H1 (cell line): ENCODE data around the gene OSBPL2. TPM values are rescaled to one million over a fixed set of nuclear protein-coding genes. Genes with fewer than 3 reads are reported as not detected.

Experiments
- CTCF ChIA-PET: fragments of 300-600 bp; sonication (Branson Sonifier 250); formaldehyde crosslinking; loops from one replicate; lab custom pipeline; 2021; ENCODE audit not compliant: partially characterized antibody; lab: Charles Lee
- POLR2A ChIA-PET: fragments of 300-600 bp; sonication (Branson Sonifier 250); formaldehyde crosslinking; loops from one replicate; lab custom pipeline; 2021; ENCODE audit warnings: inconsistent platforms; ENCODE audit not compliant: partially characterized antibody; lab: Charles Lee
- DNase-seq, 2 experiments: peaks; one replicate each; pipeline versions ENCODE4 v3.0.0 to v3.0.0-alpha.2; 2010 to 2022; ENCODE audit warnings: low spot score in 2 of 2, low read depth in 1 of 2, mixed read lengths in 1 of 2
- FAIRE-seq: peaks from 2 replicates; lab custom pipeline; 2011; peaks lifted over from hg19 to GRCh38; lab: Jason Lieb, UNC
- H2AFZ ChIP-seq: 2 replicates; pipeline ENCODE4 v1.8.1; 2012; ENCODE audit warnings: low read length, inconsistent platforms
- H2AK5ac ChIP-seq: 2 replicates; pipeline ENCODE4 v1.6.1; 2013; ENCODE audit warnings: low read depth, low read length
- H2BK120ac ChIP-seq: replicated peaks from 2 replicates; pipeline ENCODE3; 2013; ENCODE audit warnings: low read depth, low read length, inconsistent platforms
- H2BK12ac ChIP-seq: 2 replicates; pipeline ENCODE4 v1.6.1; 2013; ENCODE audit warnings: low read depth, low read length
- H2BK15ac ChIP-seq: 2 replicates; pipeline ENCODE4 v1.6.1; 2013; ENCODE audit warnings: low read length
- H2BK20ac ChIP-seq: 2 replicates; pipeline ENCODE4 v1.6.1; 2013; ENCODE audit warnings: low read length
- H2BK5ac ChIP-seq: 2 replicates; pipeline ENCODE4 v1.6.1; 2013; ENCODE audit warnings: low read depth, low read length
- H3K14ac ChIP-seq: 2 replicates; pipeline ENCODE4 v1.6.1; 2013; ENCODE audit warnings: inconsistent platforms; ENCODE audit not compliant: insufficient read length
- H3K18ac ChIP-seq: 2 replicates; pipeline ENCODE4 v1.6.1; 2013; ENCODE audit warnings: low read length; ENCODE audit errors: extremely low read depth
- H3K23ac ChIP-seq: 2 replicates; pipeline ENCODE4 v1.6.1; 2013; ENCODE audit warnings: inconsistent platforms; ENCODE audit not compliant: insufficient read length
- H3K23me2 ChIP-seq: 2 replicates; pipeline ENCODE4 v1.6.1; 2013; ENCODE audit warnings: low read depth, low read length
- H3K27ac ChIP-seq: 2 replicates; pipeline ENCODE4 v1.6.1; 2011; ENCODE audit warnings: low read depth, low read length, inconsistent platforms
- H3K27me3 ChIP-seq, 4 experiments: replicated peaks in 1 of 4; 1 replicate in 1 of 4; 2 replicates in 3 of 4; pipeline versions ENCODE4 v1.6.1 to v1.8.1; 2011 to 2013; ENCODE audit warnings: low read length in 3 of 4, mild to moderate bottlenecking in 3 of 4, inconsistent platforms in 2 of 4, mixed read lengths in 2 of 4, moderate library complexity in 1 of 4; ENCODE audit not compliant: control insufficient read depth in 3 of 4, insufficient read depth in 3 of 4; ENCODE audit errors: extremely low read depth in 1 of 4
- H3K36me3 ChIP-seq, 4 experiments: 2 replicates each; pipeline versions ENCODE4 v1.6.1 to v1.8.1; 2011 to 2013; ENCODE audit warnings: mild to moderate bottlenecking in 4 of 4, low read length in 3 of 4, moderate library complexity in 2 of 4, control low read depth in 1 of 4, inconsistent platforms in 1 of 4; ENCODE audit not compliant: insufficient read depth in 4 of 4, control insufficient read depth in 2 of 4
- H3K4ac ChIP-seq: replicated peaks from 2 replicates; pipeline ENCODE3; 2013; ENCODE audit warnings: low read length, low read depth, mixed read lengths, inconsistent platforms; ENCODE audit not compliant: insufficient read length
- H3K4me1 ChIP-seq, 4 experiments: replicated peaks in 1 of 4; 1 replicate in 1 of 4; 2 replicates in 3 of 4; pipeline versions ENCODE4 v1.6.1 to v1.8.1; 2011 to 2013; ENCODE audit warnings: low read length in 3 of 4, inconsistent platforms in 2 of 4, mixed read lengths in 1 of 4; ENCODE audit not compliant: insufficient read depth in 4 of 4, control insufficient read depth in 3 of 4
- H3K4me2 ChIP-seq, 2 experiments: 2 replicates each; pipeline versions ENCODE4 v1.6.1 to v1.8.1; 2011 to 2013; ENCODE audit warnings: low read depth in 2 of 2, low read length in 2 of 2, control low read depth in 1 of 2, inconsistent platforms in 1 of 2, mild to moderate bottlenecking in 1 of 2; ENCODE audit not compliant: insufficient read depth in 1 of 2
- H3K4me3 ChIP-seq, 4 experiments: fragments of 200-600, 300-600 bp in 1 of 4; sonication (generic), shearing (Covaris generic), sonication (Bioruptor Twin) in 1 of 4; 2 replicates each; pipeline versions ENCODE4 v1.5.1 to v1.8.1; 2011 to 2016; ENCODE audit warnings: low read length in 4 of 4, low read depth in 3 of 4, control low read depth in 2 of 4, inconsistent platforms in 2 of 4, mild to moderate bottlenecking in 2 of 4, mixed read lengths in 1 of 4, moderate library complexity in 1 of 4; ENCODE audit not compliant: insufficient read depth in 2 of 4; ENCODE audit errors: extremely low read depth in 1 of 4
- H3K56ac ChIP-seq: replicated peaks from 2 replicates; pipeline ENCODE3; 2013; ENCODE audit warnings: low read depth, mild to moderate bottlenecking, mixed read lengths, low read length, inconsistent platforms; ENCODE audit not compliant: insufficient read length
- H3K79me1 ChIP-seq: 2 replicates; pipeline ENCODE4 v1.6.1; 2013; ENCODE audit warnings: low read depth, low read length, control low read depth
- H3K79me2 ChIP-seq, 2 experiments: 2 replicates each; pipeline versions ENCODE4 v1.6.1 to v1.8.1; 2012 to 2013; ENCODE audit warnings: low read length in 2 of 2, mild to moderate bottlenecking in 2 of 2, inconsistent platforms in 1 of 2; ENCODE audit not compliant: insufficient read depth in 2 of 2, control insufficient read depth in 1 of 2
- H3K9ac ChIP-seq, 4 experiments: replicated peaks in 1 of 4; 1 replicate in 1 of 4; 2 replicates in 3 of 4; pipeline versions ENCODE4 v1.6.1 to v1.8.1; 2011 to 2013; ENCODE audit warnings: low read depth in 3 of 4, low read length in 3 of 4, control low read depth in 2 of 4, mild to moderate bottlenecking in 2 of 4, moderate library complexity in 2 of 4, inconsistent platforms in 1 of 4; ENCODE audit errors: extremely low read depth in 1 of 4
- H3K9me3 ChIP-seq, 2 experiments: 2 replicates each; pipeline versions ENCODE4 v1.6.1 to v1.8.1; 2012 to 2013; ENCODE audit warnings: mild to moderate bottlenecking in 2 of 2, moderate library complexity in 2 of 2, control low read depth in 1 of 2, inconsistent platforms in 1 of 2, low read depth in 1 of 2, low read length in 1 of 2, mixed read lengths in 1 of 2; ENCODE audit not compliant: insufficient read depth in 2 of 2
- H4K20me1 ChIP-seq, 2 experiments: replicated peaks in 1 of 2; 2 replicates each; pipeline versions ENCODE3 to v1.8.1; 2011 to 2013; ENCODE audit warnings: inconsistent platforms in 2 of 2, low read length in 2 of 2, mild to moderate bottlenecking in 1 of 2; ENCODE audit not compliant: insufficient read depth in 2 of 2, control insufficient read depth in 1 of 2
- H4K5ac ChIP-seq: 2 replicates; pipeline ENCODE4 v1.6.1; 2013; ENCODE audit warnings: low read length, low read depth, mixed read lengths, inconsistent platforms; ENCODE audit not compliant: insufficient read length
- H4K8ac ChIP-seq: 2 replicates; pipeline ENCODE4 v1.8.0; 2013; ENCODE audit warnings: mild to moderate bottlenecking, moderate library complexity, low read length, inconsistent platforms; ENCODE audit not compliant: insufficient read depth; ENCODE audit errors: extremely low read depth
- H4K91ac ChIP-seq: replicated peaks from 2 replicates; pipeline ENCODE3; 2013; ENCODE audit warnings: low read length, mixed read lengths, inconsistent platforms; ENCODE audit not compliant: insufficient read length
- BACH1 ChIP-seq: IDR thresholded peaks from 2 replicates; pipeline ENCODE4 v1.6.1; 2012; ENCODE audit warnings: low read length, improper control_type of control experiment
- BRCA1 ChIP-seq: IDR thresholded peaks from 2 replicates; pipeline ENCODE4 v1.6.1; 2012; ENCODE audit warnings: low read depth, low read length, improper control_type of control experiment
- CTBP2 ChIP-seq: IDR thresholded peaks from 2 replicates; pipeline ENCODE4 v1.7.0; 2011; ENCODE audit warnings: borderline replicate concordance, mild to moderate bottlenecking, moderate library complexity, mixed read lengths, low read length; ENCODE audit not compliant: insufficient read depth, insufficient read length
- FOSL1 ChIP-seq: IDR thresholded peaks from 2 replicates; pipeline ENCODE4 v1.6.1; 2011; ENCODE audit warnings: mild to moderate bottlenecking, low read depth, low read length, moderate library complexity; ENCODE audit not compliant: insufficient read depth
- HDAC6 ChIP-seq: IDR thresholded peaks from one replicate; pipeline ENCODE4 v1.7.1; 2012; ENCODE audit warnings: low read depth, mild to moderate bottlenecking, inconsistent platforms, low read length, moderate library complexity
- KDM4A ChIP-seq: IDR thresholded peaks from one replicate; pipeline ENCODE4 v1.7.1; 2012; ENCODE audit warnings: low read depth, mild to moderate bottlenecking, moderate library complexity, low read length, inconsistent platforms; ENCODE audit not compliant: severe bottlenecking
- MAX ChIP-seq: IDR thresholded peaks from 2 replicates; pipeline ENCODE4 v1.6.1; 2012; ENCODE audit warnings: inconsistent platforms
- POLR2A ChIP-seq, 2 experiments: IDR thresholded peaks; 1 replicate in 1 of 2; 2 replicates in 1 of 2; pipeline ENCODE4 v1.6.1; 2011; ENCODE audit warnings: low read depth in 2 of 2, low read length in 2 of 2, mild to moderate bottlenecking in 2 of 2; ENCODE audit errors: control extremely low read depth in 1 of 2
- POU5F1 ChIP-seq: IDR thresholded peaks from 2 replicates; pipeline ENCODE4 v1.6.1; 2011; ENCODE audit warnings: low read depth, mild to moderate bottlenecking, low read length, moderate library complexity
- SIX5 ChIP-seq: IDR thresholded peaks from 2 replicates; pipeline ENCODE4 v1.6.1; 2011; ENCODE audit warnings: mild to moderate bottlenecking, low read depth, low read length
- SP2 ChIP-seq: IDR thresholded peaks from 2 replicates; pipeline ENCODE4 v1.6.1; 2012; ENCODE audit warnings: mild to moderate bottlenecking, low read length, inconsistent platforms
- SUZ12 ChIP-seq: fragments of 200-600 bp; sonication (generic); IDR thresholded peaks from 2 replicates; pipeline ENCODE4 v1.6.1; 2012; ENCODE audit warnings: mild to moderate bottlenecking, inconsistent platforms, low read length, moderate library complexity, mixed read lengths
- TAF1 ChIP-seq: IDR thresholded peaks from 2 replicates; pipeline ENCODE4 v1.6.1; 2011; ENCODE audit warnings: mild to moderate bottlenecking, low read depth, low read length
- WGBS, 2 experiments: shearing (Covaris generic) in 1 of 2; methylation state at CpG; one replicate each; pipeline versions ENCODE4 v1.1.6 to v1.1.7; 2013 to 2015; ENCODE audit warnings: low lambda C conversion rate in 2 of 2, mixed read lengths in 2 of 2, inconsistent platforms in 1 of 2, low coverage in 1 of 2, missing lambda C conversion rate in 1 of 2; ENCODE audit not compliant: insufficient replicate concordance in 2 of 2, insufficient coverage in 1 of 2, insufficient read length in 1 of 2; ENCODE audit errors: extremely low coverage in 1 of 2, missing lambda C conversion rate in 1 of 2; 5-methylcytosine and 5-hydroxymethylcytosine counted together
- polyA plus RNA-seq, 7 experiments: library from polyadenylated mRNA; depleted of rRNA in 3 of 7; stranded (reverse) in 5 of 7; unstranded in 2 of 7; fragments of >200 nt in 5 of 7; fragments of 200-250 nt in 2 of 7; gene quantifications; 1 replicate in 5 of 7; 2 replicates in 1 of 7; 4 replicates in 1 of 7; pipeline versions ENCODE4 v1.2.1 to v1.2.3, GENCODE V29; 2011 to 2013; ENCODE audit warnings: missing spikeins in 2 of 7, mixed read lengths in 2 of 7
- total RNA-seq: library from RNA; stranded (reverse); fragmentation: NEBNext Ultra II Directional; extraction: Animal tissue kit (Norgen Biotek cat#: 25700); gene quantifications from 2 replicates; pipeline ENCODE4 v1.2.1, GENCODE V29; 2021

The OSBPL2 gene
- total and polyA plus RNA-seq, 2 of the 8 experiments (the other 6 are each of a cell fraction or from before 2014, with no cell fraction given), result 11.7 to 42.4 TPM

GRCh38 chr20:62309198-62309944, 71.0 kb downstream of the OSBPL2 start:
- WGBS, 2 experiments, result 91% methylated on average over 21 of the region's 26 CpGs; no CpG with 5 or more reads in 1 of the 2 experiments
- no peaks in the 10 kb centered on the region for H3K27me3 ChIP-seq
- H2AFZ ChIP-seq, result no peak overlapping the region
- no peak overlapping the region for H3K14ac ChIP-seq
- no peak overlapping the region for H3K4me3 ChIP-seq
- no peaks in the 10 kb centered on the region; the same call in 1 of the 2 replicates for H3K23me2 ChIP-seq
- peaks cover 37 to 91% (median 76%) of the 10 kb centered on the region in 4 experiments for H3K36me3 ChIP-seq
- no peak overlapping the region for H2BK15ac ChIP-seq
- peaks cover 11% of the 10 kb centered on the region for H3K79me1 ChIP-seq
- DNase-seq, result no peak
- H3K27ac ChIP-seq, result no peak overlapping the region
- H3K9me3 ChIP-seq, result no peaks in the 10 kb centered on the region
- no peak overlapping the region for H2BK120ac ChIP-seq
- no peak overlapping the region for H2BK12ac ChIP-seq
- H3K56ac ChIP-seq, result no peak overlapping the region
- peaks cover 6 to 18% of the 10 kb centered on the region in 2 experiments; a peak in 3 of 4 replicates for H3K79me2 ChIP-seq
- H2BK5ac ChIP-seq, result no peak overlapping the region
- no peak overlapping the region for H4K91ac ChIP-seq
- H3K18ac ChIP-seq, result no peak overlapping the region
- no peak overlapping the region for H3K9ac ChIP-seq
- H3K4me1 ChIP-seq, result peaks cover 0 to 6% (median 1%) of the 10 kb centered on the region in 4 experiments; a peak in 5 of 7 replicates
- H4K8ac ChIP-seq, result no peak overlapping the region
- CTCF ChIA-PET, result interaction anchor here (0.6 to 2.0 kb wide), 6 partner anchors 12 to 84 kb away, joined by 3 to 8 read pairs (median 3); no protein-coding TSS in a partner anchor
- no peak overlapping the region for H3K4me2 ChIP-seq
- H3K4ac ChIP-seq, result no peak overlapping the region
- H2BK20ac ChIP-seq, result no peak overlapping the region
- peaks cover 23 to 42% of the 10 kb centered on the region in 2 experiments for H4K20me1 ChIP-seq
- POLR2A ChIA-PET, result interaction anchor here (1.2 to 14.6 kb wide), 8 partner anchors 10 to 79 kb away, joined by 3 to 170 read pairs (median 23); partner anchors contain the start of genes LAMA5 and RPS21
- FAIRE-seq, result no peak
- no peak overlapping the region for H4K5ac ChIP-seq
- no peak overlapping the region for H3K23ac ChIP-seq
- H2AK5ac ChIP-seq, result no peak overlapping the region
- TF ChIP-seq TAF1 (no peak), BACH1 (no peak), BRCA1 (no peak), SUZ12 (no peak), FOSL1 (no peak), KDM4A (no peak), HDAC6 (no peak), SP2 (no peak), POLR2A (IDR thresholded peaks at IDR 0.05; ENCODE audit: control extremely low read depth in 1 of 2, low read depth in 2 of 2, low read length in 2 of 2) (no peak), MAX (no peak), SIX5 (no peak), POU5F1 (no peak), CTBP2 (no peak)
